ENCODE measurements around the gene ADK. TPM values are rescaled to one million over a fixed set of nuclear protein-coding genes. Genes with fewer than 3 reads are reported as not detected.
"Not testable (repeated sequence)": the region's sequence is repeated elsewhere in the genome, so short reads cannot be mapped to it uniquely, and the experiment has no call there.

Gene ADK
- total RNA-seq, 1 donor = 34.2 TPM

DNA sequence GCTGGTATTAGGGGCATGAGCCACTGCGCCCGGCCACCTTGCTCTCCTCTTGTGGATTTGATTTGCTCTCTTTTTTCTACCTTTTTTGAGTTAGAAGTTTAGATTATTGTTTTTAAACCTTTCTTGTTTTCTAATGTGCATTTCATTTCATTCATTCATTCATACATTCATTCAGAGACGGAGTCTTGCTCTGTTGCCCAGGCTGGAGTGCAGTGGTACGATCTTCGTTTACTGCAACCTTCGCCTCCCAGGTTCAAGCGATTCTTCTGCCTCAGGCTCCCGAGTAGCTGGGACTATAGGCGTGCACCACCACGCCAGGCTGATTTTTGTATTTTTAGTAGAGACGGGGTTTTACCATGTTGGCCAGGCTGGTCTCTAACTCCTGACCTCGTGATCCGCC lies 37.6 kb downstream of the ADK start:
- H3K4me3 ChIP-seq (ENCODE audit: low read length); H3K9me3 ChIP-seq (ENCODE audit: low read depth, low read length); H3K27me3 ChIP-seq (ENCODE audit: insufficient read depth, low read length): not testable (repeated sequence)
- peaks cover 31% of the 10 kb centered on the region for H3K4me1 ChIP-seq (ENCODE audit: insufficient read depth, low read length)

GRCh38 chr10:74189999-74190421 lies 39.0 kb downstream of the ADK start:
- Histone ChIP-seq H3K27me3 (ENCODE audit: insufficient read depth, low read length) (no peaks in the 10 kb centered on the region), H3K9me3 (ENCODE audit: low read depth, low read length) (no peaks in the 10 kb centered on the region), H3K4me3 (ENCODE audit: low read length) (no peak overlapping the region), H3K4me1 (ENCODE audit: insufficient read depth, low read length) (peaks cover 32% of the 10 kb centered on the region)

DNA sequence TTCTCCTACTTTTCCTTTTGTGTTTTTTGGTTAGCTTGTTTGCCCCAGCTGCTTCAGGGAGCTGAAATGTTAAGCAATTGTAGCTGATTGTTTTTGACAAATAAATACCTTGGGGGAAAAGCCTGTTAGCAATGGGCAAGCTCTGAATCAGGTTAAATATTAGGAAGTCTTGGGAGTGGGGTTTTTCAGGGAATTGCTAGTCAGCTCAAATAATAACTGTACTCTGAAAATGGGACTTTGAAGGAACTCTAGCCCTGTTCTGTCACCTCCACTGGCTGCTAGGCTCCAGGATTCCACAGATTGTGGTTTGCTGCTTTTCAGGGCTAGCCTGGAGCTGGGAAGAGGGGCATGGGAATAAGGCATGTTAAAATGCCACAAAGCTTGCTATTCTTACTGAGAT lies 39.5 kb downstream of the ADK start:
- Histone ChIP-seq H3K9me3 (ENCODE audit: low read depth, low read length) (no peaks in the 10 kb centered on the region), H3K4me1 (ENCODE audit: insufficient read depth, low read length) (peaks cover 32% of the 10 kb centered on the region), H3K27me3 (ENCODE audit: insufficient read depth, low read length) (no peaks in the 10 kb centered on the region), H3K4me3 (ENCODE audit: low read length) (no peak overlapping the region)

DNA sequence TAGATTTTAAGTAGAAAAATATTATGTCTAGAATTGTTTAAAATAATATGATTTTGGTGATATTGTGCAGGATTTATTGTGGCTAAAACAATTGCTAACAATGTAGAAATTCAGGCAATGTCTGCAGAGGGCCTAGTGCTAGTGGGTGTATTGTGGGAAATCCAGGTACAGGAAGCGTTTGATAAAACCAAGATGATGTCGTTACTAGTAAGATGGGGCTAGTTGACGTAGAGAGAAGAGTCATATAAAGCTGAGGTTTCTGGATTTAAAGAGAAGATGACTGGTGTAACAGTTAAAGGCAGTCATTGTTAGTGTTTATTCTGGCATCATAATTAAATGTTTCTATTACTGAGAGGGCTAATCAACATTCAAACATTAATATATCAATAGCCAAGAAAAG lies 43.5 kb downstream of the ADK start:
- Histone ChIP-seq H3K27me3 (ENCODE audit: insufficient read depth, low read length) (no peaks in the 10 kb centered on the region), H3K9me3 (ENCODE audit: low read depth, low read length) (no peaks in the 10 kb centered on the region), H3K4me3 (ENCODE audit: low read length) (no peak overlapping the region), H3K4me1 (ENCODE audit: insufficient read depth, low read length) (peaks cover 30% of the 10 kb centered on the region)

GRCh38 chr10:74194999-74195398 lies 44.0 kb downstream of the ADK start:
- no peak overlapping the region for H3K4me3 ChIP-seq (ENCODE audit: low read length)
- H3K9me3 ChIP-seq (ENCODE audit: low read depth, low read length) = no peaks in the 10 kb centered on the region
- H3K4me1 ChIP-seq (ENCODE audit: insufficient read depth, low read length) = peaks cover 26% of the 10 kb centered on the region
- no peaks in the 10 kb centered on the region for H3K27me3 ChIP-seq (ENCODE audit: insufficient read depth, low read length)

DNA sequence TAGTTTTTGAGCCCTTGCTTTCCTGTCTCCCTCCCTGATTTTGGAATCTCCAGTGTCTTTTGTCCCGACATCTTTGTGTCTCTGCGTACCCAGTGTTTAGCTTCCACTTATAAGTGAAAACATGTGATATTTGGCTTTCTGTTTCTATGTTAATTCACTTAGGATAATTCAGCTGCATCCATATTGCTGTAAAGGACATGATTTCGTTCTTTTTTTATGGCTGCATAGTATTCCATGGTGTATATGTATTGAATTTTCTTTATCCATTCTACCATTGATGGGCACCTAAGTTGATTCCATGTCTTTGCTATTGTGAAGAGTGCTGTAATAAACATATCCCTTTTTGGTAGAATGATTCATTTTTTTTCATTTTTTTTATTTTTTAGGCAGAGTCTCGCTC lies 48.3 kb downstream of the ADK start:
- H3K27me3 ChIP-seq (ENCODE audit: insufficient read depth, low read length) = no peaks in the 10 kb centered on the region
- H3K4me1 ChIP-seq (ENCODE audit: insufficient read depth, low read length) = no peaks in the 10 kb centered on the region
- H3K4me3 ChIP-seq (ENCODE audit: low read length) = no peak overlapping the region

DNA sequence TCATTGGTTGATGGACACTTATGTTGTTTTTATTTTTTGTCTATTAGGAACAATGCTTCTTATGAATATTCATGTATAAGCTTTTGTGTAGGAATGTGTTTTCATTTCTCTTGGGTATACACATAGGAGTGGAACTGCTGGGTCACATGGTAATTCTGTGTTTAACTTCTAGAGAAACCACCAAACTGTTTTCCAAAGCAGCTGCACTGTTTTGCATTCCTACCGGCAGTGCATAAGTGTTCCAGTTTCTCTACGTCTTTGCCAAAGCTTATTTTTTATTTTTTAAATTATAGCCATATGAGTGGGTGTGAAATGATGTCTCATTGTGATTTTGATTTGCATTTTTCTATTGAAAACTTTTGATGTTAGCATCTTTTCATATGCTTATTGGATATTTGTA lies 51.3 kb downstream of the ADK start:
- no peaks in the 10 kb centered on the region for H3K4me1 ChIP-seq (ENCODE audit: insufficient read depth, low read length)
- no peaks in the 10 kb centered on the region for H3K27me3 ChIP-seq (ENCODE audit: insufficient read depth, low read length)
- H3K4me3 ChIP-seq (ENCODE audit: low read length) = no peak overlapping the region
- no peaks in the 10 kb centered on the region for H3K9me3 ChIP-seq (ENCODE audit: low read depth, low read length)

More for the DNA sequence above, 48.3 kb downstream of the ADK start:
- H3K9me3 ChIP-seq (ENCODE audit: low read depth, low read length) = no peaks in the 10 kb centered on the region

DNA sequence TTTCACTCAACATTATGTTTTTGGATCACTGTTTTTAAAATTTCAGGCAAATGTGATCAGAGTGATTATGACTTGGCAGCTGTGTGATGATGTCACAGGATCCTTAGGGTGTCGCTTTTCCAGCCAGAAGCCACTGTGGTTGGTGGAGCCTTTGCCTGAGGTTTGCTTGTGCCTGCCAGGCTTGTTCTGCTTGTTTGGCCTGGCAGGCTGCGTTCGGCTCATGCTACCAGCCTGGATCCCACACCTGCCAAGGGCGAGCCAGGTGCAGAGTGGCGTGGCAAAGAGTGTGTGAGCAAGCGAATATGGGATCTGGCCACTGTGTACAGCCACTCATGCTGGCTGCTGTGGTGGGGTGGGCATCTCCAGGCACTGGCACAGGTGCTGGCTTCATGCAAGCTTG lies 55.7 kb downstream of the ADK start:
- no peaks in the 10 kb centered on the region for H3K27me3 ChIP-seq (ENCODE audit: insufficient read depth, low read length)
- H3K4me3 ChIP-seq (ENCODE audit: low read length) = no peak overlapping the region
- no peaks in the 10 kb centered on the region for H3K4me1 ChIP-seq (ENCODE audit: insufficient read depth, low read length)
- H3K9me3 ChIP-seq (ENCODE audit: low read depth, low read length) = no peaks in the 10 kb centered on the region

DNA sequence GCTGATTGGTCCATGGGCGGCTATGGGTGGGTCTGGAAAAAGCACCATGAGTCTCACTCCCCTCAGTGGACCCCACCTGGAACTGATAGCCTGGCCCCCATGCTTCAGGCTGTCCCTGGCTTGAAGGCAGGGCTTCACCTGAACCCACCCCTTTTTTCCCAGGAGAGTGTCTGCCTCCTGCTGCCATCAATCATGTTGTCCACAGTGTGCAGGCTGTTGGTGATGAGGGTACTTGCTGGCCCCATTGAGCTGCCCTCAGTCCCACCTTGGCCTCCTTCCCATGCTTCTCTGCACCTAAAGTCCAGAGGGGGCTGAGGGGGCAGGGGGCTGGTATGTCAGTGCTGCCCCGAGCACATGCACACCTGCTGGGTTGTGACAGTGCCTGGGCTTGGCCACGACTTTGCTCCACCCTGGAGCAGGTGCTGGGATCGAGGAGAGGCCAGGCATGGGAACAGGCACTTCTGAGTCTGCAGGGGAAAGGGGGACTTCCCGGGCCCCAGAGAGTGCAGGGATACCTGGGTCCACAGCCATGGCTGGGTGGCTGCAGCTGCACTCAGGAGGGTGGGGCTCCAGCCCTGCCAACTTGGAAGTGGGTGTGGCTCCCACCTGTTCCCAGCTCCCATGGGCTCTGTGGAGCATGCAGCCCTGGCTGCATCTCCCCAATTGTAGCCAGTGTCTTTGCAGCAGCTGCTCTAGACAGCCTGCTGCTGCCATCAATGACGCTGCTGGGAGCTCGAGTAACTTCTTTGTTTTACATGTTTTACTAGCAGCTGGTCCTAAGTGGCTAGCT lies 56.9 kb downstream of the ADK start:
- no peaks in the 10 kb centered on the region for H3K27me3 ChIP-seq (ENCODE audit: insufficient read depth, low read length)
- no peak overlapping the region for H3K4me3 ChIP-seq (ENCODE audit: low read length)
- H3K9me3 ChIP-seq (ENCODE audit: low read depth, low read length) = no peaks in the 10 kb centered on the region
- H3K4me1 ChIP-seq (ENCODE audit: insufficient read depth, low read length) = no peaks in the 10 kb centered on the region

GRCh38 chr10:74208997-74209396 lies 58.0 kb downstream of the ADK start:
- H3K4me3 ChIP-seq (ENCODE audit: low read length) = no peak overlapping the region
- no peaks in the 10 kb centered on the region for H3K9me3 ChIP-seq (ENCODE audit: low read depth, low read length)
- H3K4me1 ChIP-seq (ENCODE audit: insufficient read depth, low read length) = no peaks in the 10 kb centered on the region
- no peaks in the 10 kb centered on the region for H3K27me3 ChIP-seq (ENCODE audit: insufficient read depth, low read length)

DNA sequence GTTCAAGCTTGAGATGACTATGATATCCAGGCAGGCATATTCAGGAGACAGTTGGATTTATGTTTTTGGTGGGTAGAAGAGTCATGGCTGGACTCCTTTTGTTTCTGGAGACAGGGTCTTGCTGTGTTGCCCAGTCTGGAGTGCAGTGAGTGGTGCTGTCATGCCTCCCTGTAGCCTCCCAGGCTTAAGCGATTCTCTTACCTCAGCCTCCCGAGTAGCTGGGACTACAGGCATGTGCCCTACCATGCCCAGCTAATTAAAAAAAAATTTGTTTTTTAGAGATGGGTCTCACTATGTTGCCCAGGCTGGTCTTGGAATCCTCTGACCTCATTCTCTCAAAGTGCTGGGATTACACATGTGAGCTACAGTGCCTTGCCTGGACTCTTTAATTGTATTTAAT lies 62.0 kb downstream of the ADK start:
- H3K4me1 ChIP-seq (ENCODE audit: insufficient read depth, low read length) = no peaks in the 10 kb centered on the region
- H3K4me3 ChIP-seq (ENCODE audit: low read length) = no peak overlapping the region
- no peaks in the 10 kb centered on the region for H3K27me3 ChIP-seq (ENCODE audit: insufficient read depth, low read length)
- H3K9me3 ChIP-seq (ENCODE audit: low read depth, low read length) = no peaks in the 10 kb centered on the region

DNA sequence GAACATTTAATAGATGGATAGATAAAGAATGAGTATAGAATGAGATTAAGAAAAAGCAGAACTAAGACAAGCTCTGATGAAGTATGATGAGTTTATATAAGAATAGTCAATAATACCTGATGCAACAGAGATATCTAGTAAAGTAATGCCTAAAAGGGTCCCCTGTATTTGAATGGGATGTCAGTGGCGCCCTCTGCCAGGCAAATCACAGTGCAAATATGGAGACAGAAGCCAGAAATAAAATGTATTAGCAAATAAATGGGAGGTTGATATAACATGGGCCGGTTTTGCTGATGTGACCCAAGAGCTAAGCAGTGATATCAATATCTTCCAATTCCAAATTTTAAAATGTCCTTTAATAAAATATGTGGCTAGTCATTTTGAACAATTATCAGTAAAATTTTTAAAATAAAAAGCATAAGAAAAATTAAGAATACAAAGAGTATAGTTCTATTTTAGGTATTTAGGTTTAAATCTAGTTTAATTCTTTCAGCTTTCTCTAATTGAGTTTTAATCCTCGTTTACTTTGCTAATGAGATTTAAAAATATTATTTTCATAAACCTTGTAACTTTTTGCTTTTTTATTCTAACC lies 62.6 kb downstream of the ADK start:
- H3K9me3 ChIP-seq (ENCODE audit: low read depth, low read length) = no peaks in the 10 kb centered on the region
- H3K4me1 ChIP-seq (ENCODE audit: insufficient read depth, low read length) = no peaks in the 10 kb centered on the region
- H3K27me3 ChIP-seq (ENCODE audit: insufficient read depth, low read length) = no peaks in the 10 kb centered on the region
- no peak overlapping the region for H3K4me3 ChIP-seq (ENCODE audit: low read length)

DNA sequence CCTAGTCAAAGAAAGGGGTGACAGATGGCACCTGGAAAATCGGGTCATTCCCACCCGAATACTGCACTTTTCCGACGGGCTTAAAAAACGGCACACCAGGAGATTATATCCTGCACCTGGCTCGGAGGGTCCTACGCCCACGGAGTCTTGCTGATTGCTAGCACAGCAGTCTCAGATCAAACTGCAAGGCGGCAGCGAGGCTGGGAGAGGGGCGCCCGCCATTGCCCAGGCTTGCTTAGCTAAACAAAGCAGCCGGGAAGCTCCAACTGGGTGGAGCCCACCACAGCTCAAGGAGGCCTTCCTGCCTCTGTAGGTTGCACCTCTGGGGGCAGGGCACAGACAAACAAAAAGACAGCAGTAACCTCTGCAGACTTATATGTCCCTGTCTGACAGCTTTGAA lies 66.1 kb downstream of the ADK start:
- not testable (repeated sequence) for H3K27me3 ChIP-seq (ENCODE audit: insufficient read depth, low read length); H3K4me3 ChIP-seq (ENCODE audit: low read length); H3K4me1 ChIP-seq (ENCODE audit: insufficient read depth, low read length); H3K9me3 ChIP-seq (ENCODE audit: low read depth, low read length)

GRCh38 chr10:74222467-74222866 lies 71.4 kb downstream of the ADK start:
- not testable (repeated sequence) for H3K4me1 ChIP-seq (ENCODE audit: insufficient read depth, low read length); H3K9me3 ChIP-seq (ENCODE audit: low read depth, low read length); H3K4me3 ChIP-seq (ENCODE audit: low read length); H3K27me3 ChIP-seq (ENCODE audit: insufficient read depth, low read length)

GRCh38 chr10:74223755-74224529 lies 72.9 kb downstream of the ADK start:
- Histone ChIP-seq H3K9me3 (ENCODE audit: low read depth, low read length) (no peaks in the 10 kb centered on the region), H3K4me1 (ENCODE audit: insufficient read depth, low read length) (peaks cover 10% of the 10 kb centered on the region), H3K27me3 (ENCODE audit: insufficient read depth, low read length) (no peaks in the 10 kb centered on the region), H3K4me3 (ENCODE audit: low read length) (no peak overlapping the region)

Measured in mononuclear cell (primary cell).